Myocyte (in vitro differentiated cells): Measurements from ENCODE around the gene PERM1. TPM values are rescaled to one million over a fixed set of nuclear protein-coding genes. Genes with fewer than 3 reads are reported as not detected.

Source experiments
- total RNA-seq: library from RNA; depleted of rRNA; stranded (reverse); fragments of >200 nt; gene quantifications from 2 replicates; pipeline ENCODE4 v1.2.3, GENCODE V29; 2014

PERM1 gene
- total RNA-seq, 1 donor from 2014 or later = 1.4 TPM

Other genes with a start within 250 kb of the PERM1 start
- 0.86 and 1.4 TPM in 2 replicates for gene SAMD11, start 58.2 kb downstream of the PERM1 start, total RNA-seq
- gene NOC2L, start 22.8 kb downstream of the PERM1 start, total RNA-seq = 70.2 and 71.9 TPM in 2 replicates
- 5.6 and 13.6 TPM in 2 replicates for gene KLHL17, start 21.5 kb downstream of the PERM1 start, total RNA-seq
- gene PLEKHN1, start 15.6 kb downstream of the PERM1 start, total RNA-seq = 0.24 TPM in 1 of 2 replicates, not detected in the other
- 45.8 and 63.9 TPM in 2 replicates for gene HES4, start 18.0 kb upstream of the PERM1 start, total RNA-seq
- gene ISG15, start 31.4 kb upstream of the PERM1 start, total RNA-seq = 103 and 148 TPM in 2 replicates
- 108 and 171 TPM in 2 replicates for gene AGRN, start 38.0 kb upstream of the PERM1 start, total RNA-seq
- gene RNF223, start 92.2 kb upstream of the PERM1 start, total RNA-seq = 0.05 and 0.83 TPM in 2 replicates
- 10.0 and 11.7 TPM in 2 replicates for gene C1orf159, start 134.0 kb upstream of the PERM1 start, total RNA-seq
- gene TTLL10, start 191.8 kb upstream of the PERM1 start, total RNA-seq = not detected in 2 replicates
- 0.47 TPM in 1 of 2 replicates, not detected in the other for gene TNFRSF18, start 224.5 kb upstream of the PERM1 start, total RNA-seq
- gene TNFRSF4, start 232.1 kb upstream of the PERM1 start, total RNA-seq = not detected in 2 replicates
- 142 and 150 TPM in 2 replicates for gene SDF4, start 249.9 kb upstream of the PERM1 start, total RNA-seq